Glomerular endothelial cell (primary cell): ENCODE results near the gene FAM13A. TPM values are rescaled to one million over a fixed set of nuclear protein-coding genes. Genes with fewer than 3 reads are reported as not detected.

Source experiments
- DNase-seq: peaks from one replicate; pipeline ENCODE4 v3.0.0-alpha.2; 2011; ENCODE audit warnings: low read depth, low spot score; ENCODE audit errors: extremely low read depth
- total RNA-seq: library from RNA; depleted of rRNA; stranded (reverse); fragments of >200 nt; gene quantifications from 2 replicates; pipeline ENCODE4 v1.2.3, GENCODE V29; 2015

FAM13A gene
- total RNA-seq, 1 donor from 2014 or later: 7.5 TPM

- DNase-seq: no peak
Measured at GRCh38 chr4:88754796-88755195, 302.2 kb downstream of the FAM13A start.

- DNase-seq: no peak
Measured at GRCh38 chr4:88753658-88754571, 303.1 kb downstream of the FAM13A start.

- DNase-seq: no peak
Measured at GRCh38 chr4:88752754-88753153, 304.2 kb downstream of the FAM13A start.

- DNase-seq: no peak
Measured at GRCh38 chr4:88752076-88752463, 304.9 kb downstream of the FAM13A start.

- no peak for DNase-seq
Measured at GRCh38 chr4:88751258-88752075, 305.5 kb downstream of the FAM13A start.

GRCh38 chr4:88750369-88750768, 306.6 kb downstream of the FAM13A start:
- DNase-seq: no peak

GRCh38 chr4:88747351-88747750, 309.6 kb downstream of the FAM13A start:
- no peak for DNase-seq

GRCh38 chr4:88746206-88746605, 310.8 kb downstream of the FAM13A start:
- DNase-seq: no peak

- no peak for DNase-seq
Measured at GRCh38 chr4:88745581-88746163, 311.3 kb downstream of the FAM13A start.

- DNase-seq: no peak
Measured at GRCh38 chr4:88745175-88745574, 311.8 kb downstream of the FAM13A start.

GRCh38 chr4:88744609-88745008, 312.4 kb downstream of the FAM13A start:
- DNase-seq: no peak

GRCh38 chr4:88743696-88744095, 313.3 kb downstream of the FAM13A start:
- DNase-seq: no peak

- DNase-seq: no peak
Measured at GRCh38 chr4:88742561-88742960, 314.4 kb downstream of the FAM13A start.

- no peak for DNase-seq
Measured at GRCh38 chr4:88738180-88738579, 318.8 kb downstream of the FAM13A start.

GRCh38 chr4:88737307-88737941, 319.6 kb downstream of the FAM13A start:
- DNase-seq: no peak

- DNase-seq: no peak
Measured at GRCh38 chr4:88736264-88736663, 320.7 kb downstream of the FAM13A start.

- DNase-seq: no peak
Measured at GRCh38 chr4:88735564-88735963, 321.4 kb downstream of the FAM13A start.

GRCh38 chr4:88734403-88734949, 322.5 kb downstream of the FAM13A start:
- DNase-seq: no peak

- no peak for DNase-seq
Measured at GRCh38 chr4:88732714-88733368, 324.1 kb downstream of the FAM13A start.

- DNase-seq: no peak
Measured at GRCh38 chr4:88731381-88731780, 325.6 kb downstream of the FAM13A start.
